DMS153 (cell line): Measurements from ENCODE around the gene BRINP2.
"Not testable (repeated sequence)": the region's sequence is repeated elsewhere in the genome, so short reads cannot be mapped to it uniquely, and the experiment has no call there.

Experiments used
- DNase-seq: peaks from one replicate; lab custom pipeline; 2025; lab: John Stamatoyannopoulos, UW

The BRINP2 gene

GRCh38 chr1:177315761-177316160 is 145.0 kb downstream of the BRINP2 start:
- no peak for DNase-seq

- DNase-seq = not testable (repeated sequence)
Observed at GRCh38 chr1:177321434-177321833, 150.7 kb downstream of the BRINP2 start.

- DNase-seq = no peak
Observed at GRCh38 chr1:177328251-177328650, 157.5 kb downstream of the BRINP2 start.

- DNase-seq = no peak
Observed at GRCh38 chr1:177329871-177330270, 159.1 kb downstream of the BRINP2 start.
